Globus pallidus (tissue), 1 donor: ENCODE results near the gene SELENOO.
A peak's percentile ranks its signal among the peaks of the same experiment; 100 is the strongest.
"Not testable (repeated sequence)": the region's sequence is repeated elsewhere in the genome, so short reads cannot be mapped to it uniquely, and the experiment has no call there.

ENCODE experiments used
- DNase-seq: peaks from one replicate; pipeline ENCODE4 v3.0.0-alpha.2; 2015; ENCODE audit warnings: low spot score

The SELENOO gene

DNA sequence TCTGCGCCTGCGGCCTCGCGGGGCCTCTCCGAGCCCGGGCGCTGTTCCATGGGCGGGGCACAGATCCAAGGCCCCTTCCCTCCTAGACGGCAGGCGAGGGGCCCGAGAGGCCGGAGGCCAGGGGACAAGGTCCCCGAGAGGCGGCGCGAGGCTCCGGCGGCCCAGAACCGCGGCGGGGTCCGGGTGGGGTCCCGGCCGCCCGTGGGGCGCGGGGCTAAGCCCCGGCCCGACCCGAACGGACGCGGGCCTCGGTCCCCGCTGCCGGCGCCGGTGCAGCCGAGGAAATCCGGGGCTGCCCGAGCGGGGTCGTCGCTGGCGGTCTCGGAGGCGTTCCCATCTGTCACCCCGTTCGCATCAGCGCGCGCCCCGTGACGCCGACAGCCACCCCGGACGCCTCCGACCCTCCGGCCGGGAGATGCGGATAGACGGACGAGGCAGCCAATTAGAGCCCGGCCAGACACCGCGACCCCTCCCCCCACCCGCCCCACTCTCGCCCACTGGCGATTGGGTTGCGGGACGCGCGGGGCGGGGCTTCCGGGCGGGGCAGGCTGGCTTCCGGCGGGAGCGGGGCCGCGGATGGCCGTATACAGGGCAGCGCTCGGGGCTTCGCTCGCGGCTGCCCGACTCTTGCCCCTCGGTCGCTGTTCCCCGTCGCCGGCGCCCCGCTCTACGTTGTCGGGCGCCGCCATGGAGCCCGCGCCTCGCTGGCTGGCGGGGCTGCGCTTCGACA is at the start of gene SELENOO:
SELENOO (plus strand) TSS at position 551 of the 730 bp plus-strand sequence; CDS start at position 577, 26 bp downstream.
- peak; percentile 92 for DNase-seq

- DNase-seq, result no peak
Measured at GRCh38 chr22:50151571-50152537, 49.0 kb upstream of the SELENOO start.

GRCh38 chr22:50153056-50153755 is 47.6 kb upstream of the SELENOO start:
- no peak for DNase-seq

GRCh38 chr22:50153756-50154140 is 47.1 kb upstream of the SELENOO start:
- DNase-seq, result no peak

DNA sequence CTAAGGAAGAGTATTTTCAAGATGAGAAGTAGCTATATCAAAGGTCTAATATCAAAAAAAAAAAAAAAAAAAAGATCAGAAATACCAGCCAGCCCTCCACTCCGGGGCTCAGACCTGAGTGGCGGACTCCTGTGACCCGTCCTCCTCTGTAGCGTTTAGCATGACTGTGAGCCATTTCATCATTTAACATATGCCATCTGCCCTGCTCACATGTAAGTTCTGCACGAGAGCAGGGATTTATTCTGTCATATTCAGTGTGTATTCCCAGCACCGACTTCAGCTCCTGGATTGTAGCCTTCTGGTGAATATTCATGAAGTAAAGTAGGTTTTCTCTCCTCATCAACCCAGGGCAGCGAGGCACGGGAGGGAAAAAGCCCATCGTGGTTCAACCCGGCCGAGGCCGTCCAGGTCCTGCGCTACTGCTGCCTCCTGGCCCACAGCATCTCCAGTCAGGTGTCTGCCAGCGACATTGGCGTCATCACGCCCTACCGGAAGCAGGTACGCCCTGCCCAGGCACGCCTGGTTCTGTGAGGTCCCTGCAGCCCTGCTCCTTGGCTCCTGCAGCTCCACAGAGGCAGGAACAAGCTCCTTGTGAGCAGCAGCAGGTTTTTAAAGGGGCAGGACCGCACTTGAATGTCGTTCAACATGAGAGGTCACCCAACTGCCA is 43.0 kb upstream of the SELENOO start:
- no peak for DNase-seq

DNA sequence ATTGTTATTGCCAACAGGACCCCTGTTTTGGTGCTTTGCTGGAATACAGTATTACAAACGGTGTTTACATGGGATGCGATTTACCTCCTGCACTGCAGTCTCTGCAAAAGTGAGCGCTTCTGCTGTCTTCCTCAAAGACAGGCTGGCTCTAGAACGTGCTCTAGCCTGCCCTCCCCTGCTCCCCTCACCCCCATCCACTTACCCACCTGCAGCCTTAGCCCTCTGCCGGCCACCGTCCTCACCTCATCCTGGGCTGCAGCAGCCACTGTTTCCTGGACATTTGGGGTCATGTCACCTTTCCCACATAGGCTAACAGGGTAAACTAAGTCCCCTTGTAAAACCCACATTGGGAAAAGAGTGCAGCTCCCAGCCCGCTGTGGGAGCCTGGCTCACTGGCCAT is 39.9 kb upstream of the SELENOO start:
- no peak for DNase-seq

- DNase-seq, result no peak
Measured at GRCh38 chr22:50161508-50162390, 39.1 kb upstream of the SELENOO start.

DNA sequence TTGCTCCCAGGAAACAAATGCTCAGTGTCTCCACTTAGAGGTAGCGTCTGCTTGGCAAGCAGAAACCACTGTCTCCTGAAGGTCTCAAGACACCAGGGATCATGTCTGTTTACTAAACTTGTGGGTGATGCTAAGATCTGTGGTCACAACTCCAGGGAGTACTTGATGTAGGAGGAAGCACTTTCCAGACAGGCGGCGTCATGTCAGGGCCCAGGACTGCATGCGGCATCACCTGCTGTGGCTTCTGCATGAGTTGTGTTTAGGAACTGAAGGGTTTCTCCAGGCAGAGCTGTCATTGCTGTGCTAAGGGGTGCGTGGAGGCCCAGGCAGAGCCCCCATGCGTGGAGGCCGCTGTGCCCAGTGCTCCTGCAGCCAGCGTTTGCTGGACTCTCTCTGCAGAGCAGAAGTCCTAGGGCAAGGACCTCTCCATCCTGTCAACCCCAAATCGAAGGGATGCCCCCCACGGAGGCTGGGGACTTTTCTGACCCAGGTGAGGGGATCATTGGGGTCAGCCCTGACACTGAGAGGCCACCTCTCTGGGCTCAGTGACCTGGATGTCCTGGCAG is 38.3 kb upstream of the SELENOO start:
- DNase-seq, result no peak

DNA sequence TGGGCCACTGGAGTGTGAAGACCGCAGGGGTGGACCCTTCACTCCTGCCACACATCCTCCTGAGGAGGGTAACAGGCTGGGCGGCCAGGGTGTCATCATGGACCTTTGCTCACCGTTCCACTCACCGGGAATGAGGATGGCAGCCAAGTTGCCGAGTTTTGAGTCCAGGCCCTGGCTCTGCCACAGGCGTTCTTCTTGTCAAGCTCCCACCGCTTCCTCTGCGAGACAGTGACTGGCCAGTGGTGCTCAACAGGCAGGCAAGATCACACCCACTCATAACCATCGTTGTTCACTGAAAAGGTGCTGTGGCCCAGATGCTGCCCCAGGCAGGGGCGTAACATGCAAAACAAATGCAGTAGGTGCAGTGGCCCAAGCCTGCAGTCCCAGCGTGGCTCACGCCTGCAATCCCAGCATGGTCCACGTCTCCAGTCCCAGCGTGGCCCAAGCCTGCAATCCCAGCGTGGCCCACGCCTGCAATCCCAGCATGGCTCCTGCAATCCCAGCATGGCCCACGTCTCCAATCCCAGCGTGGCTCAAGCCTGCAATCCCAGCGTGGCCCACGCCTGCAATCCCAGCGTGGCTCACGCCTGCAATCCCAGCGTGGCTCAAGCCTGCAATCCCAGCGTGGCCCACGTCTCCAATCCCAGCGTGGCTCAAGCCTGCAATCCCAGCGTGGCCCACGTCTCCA is 35.2 kb upstream of the SELENOO start:
- no peak for DNase-seq

GRCh38 chr22:50167689-50168489 is 32.9 kb upstream of the SELENOO start:
- no peak for DNase-seq

DNA sequence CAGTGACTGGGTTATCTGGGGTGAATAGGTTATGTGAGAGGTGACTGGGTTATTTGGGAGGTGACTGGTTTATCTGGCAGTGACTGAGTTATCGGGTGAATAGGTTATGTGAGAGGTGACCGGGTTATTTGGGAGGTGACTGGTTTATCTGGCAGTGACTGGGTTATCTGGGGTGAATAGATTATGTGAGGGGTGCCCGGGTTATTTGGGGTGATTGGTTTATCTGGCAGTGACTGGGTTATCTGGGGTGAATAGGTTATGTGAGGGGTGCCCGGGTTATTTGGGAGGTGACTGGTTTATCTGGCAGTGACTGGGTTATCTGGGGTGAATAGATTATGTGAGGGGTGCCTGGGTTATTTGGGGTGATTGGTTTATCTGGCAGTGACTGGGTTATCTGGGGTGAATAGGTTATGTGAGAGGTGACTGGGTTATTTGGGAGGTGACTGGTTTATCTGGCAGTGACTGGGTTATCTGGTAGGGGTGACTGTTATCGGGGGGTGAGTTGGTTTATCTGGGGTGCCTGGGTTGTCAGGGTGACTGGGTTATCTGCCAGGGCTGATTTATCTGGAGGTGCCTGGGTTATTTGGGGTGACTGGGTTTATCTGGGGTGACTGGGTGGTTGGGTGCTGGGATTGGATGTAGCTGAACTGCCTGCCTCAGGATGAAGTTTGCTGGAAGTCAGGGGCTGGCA is 32.2 kb upstream of the SELENOO start:
- DNase-seq, result not testable (repeated sequence)

DNA sequence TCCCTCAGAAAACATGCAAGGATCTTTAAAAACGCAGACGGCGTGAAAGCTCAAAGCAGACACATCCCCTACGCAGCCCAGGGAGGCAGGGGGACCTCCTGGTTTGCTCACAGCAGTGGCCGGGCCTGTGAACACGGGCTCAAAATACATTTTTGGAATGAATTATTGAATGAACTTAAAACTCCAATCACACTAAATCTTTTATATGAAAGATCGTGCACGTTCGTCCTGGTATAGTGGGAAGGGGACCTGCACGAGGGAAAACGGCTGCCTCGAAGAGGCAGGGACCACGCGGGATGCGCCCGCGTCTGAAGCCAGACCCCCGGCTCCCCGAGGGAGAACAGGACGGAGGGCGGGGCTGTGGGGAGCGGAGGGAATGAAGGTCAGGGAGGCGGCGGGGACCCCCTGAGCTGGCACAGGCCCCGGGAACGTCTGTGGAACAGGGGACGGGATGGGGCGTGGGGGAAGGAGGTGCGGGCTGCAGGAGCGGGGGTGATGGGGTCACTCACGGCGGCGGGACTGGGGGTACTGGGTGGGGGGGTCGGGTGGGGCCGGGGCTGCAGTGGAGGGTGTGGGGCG is 31.5 kb upstream of the SELENOO start:
- no peak for DNase-seq

- no peak for DNase-seq
Measured at GRCh38 chr22:50169774-50170341, 31.0 kb upstream of the SELENOO start.

- no peak for DNase-seq
Measured at GRCh38 chr22:50170453-50171318, 30.1 kb upstream of the SELENOO start, which contains the start of gene PANX2. Gene PANX2 (plus strand): TSS chr22:50170731. CDS start chr22:50170731, 0 bp downstream.

GRCh38 chr22:50171319-50171964 is 29.4 kb upstream of the SELENOO start:
- DNase-seq, result no peak

- DNase-seq, result no peak
Measured at GRCh38 chr22:50171965-50172421, 28.8 kb upstream of the SELENOO start.
